ENCODE measurements around the gene MREG.

- TF ChIP-seq CTCF (IDR thresholded peaks at IDR 0.05; ENCODE audit: low read depth, low read length) (no peak), POLR2A (IDR thresholded peaks at IDR 0.05; ENCODE audit: extremely low read depth, insufficient read length) (no peak)
Measured at GRCh38 chr2:216002101-216002678, 11.2 kb downstream of the MREG start.

All from NB4 (cell line).